Measurements from ENCODE around the gene TRABD. TPM values are rescaled to one million over a fixed set of nuclear protein-coding genes. Genes with fewer than 3 reads are reported as not detected.
A peak's percentile ranks its signal among the peaks of the same experiment; 100 is the strongest.

The TRABD gene
- total RNA-seq, 1 experiment from 2014 or later: 11.2 TPM

- no peak for DNase-seq (ENCODE audit: low read depth)
Measured at GRCh38 chr22:50173983-50174355, 11.7 kb upstream of the TRABD start.

GRCh38 chr22:50174382-50175190 lies 11.1 kb upstream of the TRABD start:
- DNase-seq (ENCODE audit: low read depth): no peak

GRCh38 chr22:50175191-50175461 lies 10.6 kb upstream of the TRABD start:
- no peak for DNase-seq (ENCODE audit: low read depth)

GRCh38 chr22:50175921-50176849 lies 9.5 kb upstream of the TRABD start:
- no peak for DNase-seq (ENCODE audit: low read depth)

- no peak for DNase-seq (ENCODE audit: low read depth)
Measured at GRCh38 chr22:50176850-50177536, 8.7 kb upstream of the TRABD start.

- no peak for DNase-seq (ENCODE audit: low read depth)
Measured at GRCh38 chr22:50177537-50178470, 7.9 kb upstream of the TRABD start.

GRCh38 chr22:50178471-50178864 lies 7.2 kb upstream of the TRABD start:
- no peak for DNase-seq (ENCODE audit: low read depth)

GRCh38 chr22:50178871-50179869 lies 6.5 kb upstream of the TRABD start:
- DNase-seq (ENCODE audit: low read depth): no peak

GRCh38 chr22:50179937-50180726 lies 5.6 kb upstream of the TRABD start:
- no peak for DNase-seq (ENCODE audit: low read depth)

GRCh38 chr22:50180727-50181521 lies 4.8 kb upstream of the TRABD start:
- no peak for DNase-seq (ENCODE audit: low read depth)

GRCh38 chr22:50182176-50183081 lies 3.3 kb upstream of the TRABD start:
- DNase-seq (ENCODE audit: low read depth): no peak

- DNase-seq (ENCODE audit: low read depth): no peak
Measured at GRCh38 chr22:50183141-50183971, 2.4 kb upstream of the TRABD start.

GRCh38 chr22:50184004-50184901 lies 1.5 kb upstream of the TRABD start:
- DNase-seq (ENCODE audit: low read depth): peak; percentile 61

- no peak for DNase-seq (ENCODE audit: low read depth)
Measured at GRCh38 chr22:50184902-50185374, 775 bp upstream of the TRABD start.

GRCh38 chr22:50186181-50186714 lies 535 bp downstream of the TRABD start:
- DNase-seq (ENCODE audit: low read depth): no peak

All from RPMI7951 (cell line).